ENCODE data around the gene SAPCD1.
A peak's percentile ranks its signal among the peaks of the same experiment; 100 is the strongest.

Gene SAPCD1

GRCh38 chr6:31775633-31776484, 13.4 kb downstream of the SAPCD1 start:
- no peak for DNase-seq (ENCODE audit: low read depth)
- no peak for TF ChIP-seq CTCF (conservative IDR thresholded peaks at IDR 0.05; ENCODE audit: low read length)
- H3K4me3 ChIP-seq (ENCODE audit: low read length): no peak overlapping the region

- no peak for DNase-seq (ENCODE audit: low read depth)
- H3K4me3 ChIP-seq (ENCODE audit: low read length): no peak overlapping the region
- TF ChIP-seq CTCF (conservative IDR thresholded peaks at IDR 0.05; ENCODE audit: low read length): no peak
Measured at GRCh38 chr6:31776485-31776988, 14.1 kb downstream of the SAPCD1 start.

GRCh38 chr6:31776989-31777666, 14.7 kb downstream of the SAPCD1 start, which contains the start of gene VWA7:
VWA7 (minus strand) TSS chr6:31777328; CDS start chr6:31776779, 549 bp downstream.
- peak; percentile 56 for DNase-seq (ENCODE audit: low read depth)
- no peak for TF ChIP-seq CTCF (conservative IDR thresholded peaks at IDR 0.05; ENCODE audit: low read length)
- H3K4me3 ChIP-seq (ENCODE audit: low read length): no peak within 1 kb of the TSS

- DNase-seq (ENCODE audit: low read depth): no peak
- no peak for TF ChIP-seq CTCF (conservative IDR thresholded peaks at IDR 0.05; ENCODE audit: low read length)
- no peak overlapping the region for H3K4me3 ChIP-seq (ENCODE audit: low read length)
Measured at GRCh38 chr6:31777667-31778050, 15.2 kb downstream of the SAPCD1 start.

- no peak for DNase-seq (ENCODE audit: low read depth)
- no peak overlapping the region for H3K4me3 ChIP-seq (ENCODE audit: low read length)
- TF ChIP-seq CTCF (conservative IDR thresholded peaks at IDR 0.05; ENCODE audit: low read length): no peak
Measured at GRCh38 chr6:31778193-31778592, 15.7 kb downstream of the SAPCD1 start.

GRCh38 chr6:31778999-31779885, 16.8 kb downstream of the SAPCD1 start:
- DNase-seq (ENCODE audit: low read depth): no peak
- TF ChIP-seq CTCF (conservative IDR thresholded peaks at IDR 0.05; ENCODE audit: low read length): no peak
- no peak overlapping the region for H3K4me3 ChIP-seq (ENCODE audit: low read length)

Data from AG10803 (cell line).